Activated CD8-positive, alpha-beta memory T cell treated with anti-CD3 and anti-CD28 coated beads for 4 hours (primary cell): Measurements from ENCODE around the gene LKAAEAR1.

Experiments
- DNase-seq, 2 donors: peaks; one replicate each; pipeline ENCODE4 v3.0.0-alpha.2; 2020; ENCODE audit warnings: low read depth in 2 of 2

LKAAEAR1 gene

GRCh38 chr20:64051033-64051452 lies 33.2 kb downstream of the LKAAEAR1 start:
- DNase-seq = no peak

DNA sequence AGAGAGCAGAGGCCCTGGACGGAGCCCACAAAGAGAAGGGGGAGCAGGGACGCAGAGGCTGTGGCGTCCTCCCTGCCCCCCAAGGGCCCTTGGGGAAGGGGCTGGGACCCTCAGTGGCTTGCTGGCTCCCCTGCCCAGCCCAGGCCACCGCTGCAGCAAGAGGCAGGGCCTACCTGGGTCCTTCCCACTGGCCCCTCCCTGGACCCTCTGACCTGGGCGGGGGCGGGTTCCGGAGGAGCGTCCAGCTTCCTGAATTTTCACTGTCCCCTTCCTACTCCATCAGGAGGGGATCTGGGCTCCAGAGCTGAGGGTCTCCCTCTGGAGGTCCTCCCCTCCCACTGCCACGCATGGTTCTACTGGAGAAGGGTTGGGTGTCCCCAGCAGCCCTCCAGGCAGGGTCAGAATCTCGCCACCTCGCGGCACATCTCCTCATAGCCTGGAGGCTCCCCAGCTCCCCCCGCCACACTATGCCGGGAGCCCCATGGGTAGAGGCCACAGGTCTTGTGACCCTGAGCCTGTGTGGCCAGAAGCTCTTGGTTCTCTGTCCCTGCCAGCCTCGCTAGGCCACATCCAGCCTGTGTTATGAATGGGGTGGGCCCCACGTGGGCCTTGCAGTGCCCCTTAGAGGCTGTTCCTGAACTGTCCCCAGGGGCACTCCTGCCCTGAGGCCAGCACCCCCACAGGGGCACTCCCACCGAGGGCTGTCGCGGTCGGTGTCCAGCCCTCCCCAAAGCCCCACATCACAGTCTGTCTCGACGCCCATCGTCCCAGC lies 33.8 kb downstream of the LKAAEAR1 start:
- no peak for DNase-seq

DNA sequence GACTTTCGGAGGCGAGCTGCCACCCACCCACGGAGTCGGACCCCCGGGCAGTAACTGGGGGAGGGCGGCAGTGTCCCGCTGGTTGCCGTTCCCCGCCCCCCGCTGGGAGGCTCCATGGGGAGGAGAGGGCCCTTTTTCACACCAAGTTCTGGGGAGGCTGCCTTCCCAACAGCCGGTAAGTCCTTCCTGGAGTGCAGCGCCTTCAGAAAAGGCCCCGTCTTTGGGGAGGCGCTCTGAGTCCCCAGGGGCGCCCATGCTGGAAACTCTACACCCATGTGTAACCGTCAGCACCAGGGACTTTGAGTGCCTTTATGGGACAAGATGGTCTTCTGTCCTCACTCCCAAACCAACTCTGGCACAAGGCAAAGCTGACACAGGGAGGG lies 34.3 kb downstream of the LKAAEAR1 start:
- DNase-seq = no peak

GRCh38 chr20:64049060-64049877 lies 34.9 kb downstream of the LKAAEAR1 start, which contains the start of gene SOX18:
Gene SOX18, minus strand, starts transcription at chr20:64049639. Its CDS starts 123 bp downstream, at chr20:64049516.
- no peak for DNase-seq

GRCh38 chr20:64048402-64049044 lies 35.7 kb downstream of the LKAAEAR1 start:
- no peak for DNase-seq

- DNase-seq = no peak
These were observed 36.2 kb downstream of the LKAAEAR1 start for GRCh38 chr20:64047968-64048401.

GRCh38 chr20:64047046-64047389 lies 37.2 kb downstream of the LKAAEAR1 start:
- no peak for DNase-seq

DNA sequence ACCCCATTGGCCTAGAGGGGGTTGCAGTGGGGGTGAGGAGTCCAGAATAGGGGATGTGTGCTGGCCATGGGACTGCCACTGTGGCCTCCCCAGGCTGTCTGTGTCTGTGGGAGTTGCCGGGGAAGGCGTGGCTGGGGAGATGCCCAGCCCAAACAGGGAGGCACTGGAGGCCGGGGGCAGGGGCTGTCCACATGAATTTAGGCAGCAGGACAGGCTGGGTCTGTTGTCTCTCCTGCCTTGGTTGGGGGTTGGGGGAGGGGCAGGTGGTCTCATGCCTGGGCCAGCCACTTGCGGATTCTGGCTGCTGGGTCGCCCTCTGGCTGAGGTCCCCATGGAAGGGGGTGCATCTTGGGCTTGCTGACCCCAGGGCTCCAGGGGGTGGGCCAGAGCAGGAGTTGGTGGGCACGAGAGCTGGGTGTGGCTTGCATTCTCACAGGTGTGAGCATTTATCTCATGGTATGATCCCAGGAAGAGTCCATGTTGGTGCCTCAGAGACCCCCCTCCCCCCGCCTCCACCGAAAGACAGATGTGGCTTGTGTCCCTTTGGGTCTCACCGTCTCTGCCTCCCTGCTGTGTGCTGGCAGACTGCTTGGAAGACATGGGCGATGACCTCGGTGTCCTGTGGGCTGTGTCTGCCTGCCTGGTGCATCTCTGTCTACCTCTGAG lies 38.7 kb downstream of the LKAAEAR1 start:
- DNase-seq = no peak

DNA sequence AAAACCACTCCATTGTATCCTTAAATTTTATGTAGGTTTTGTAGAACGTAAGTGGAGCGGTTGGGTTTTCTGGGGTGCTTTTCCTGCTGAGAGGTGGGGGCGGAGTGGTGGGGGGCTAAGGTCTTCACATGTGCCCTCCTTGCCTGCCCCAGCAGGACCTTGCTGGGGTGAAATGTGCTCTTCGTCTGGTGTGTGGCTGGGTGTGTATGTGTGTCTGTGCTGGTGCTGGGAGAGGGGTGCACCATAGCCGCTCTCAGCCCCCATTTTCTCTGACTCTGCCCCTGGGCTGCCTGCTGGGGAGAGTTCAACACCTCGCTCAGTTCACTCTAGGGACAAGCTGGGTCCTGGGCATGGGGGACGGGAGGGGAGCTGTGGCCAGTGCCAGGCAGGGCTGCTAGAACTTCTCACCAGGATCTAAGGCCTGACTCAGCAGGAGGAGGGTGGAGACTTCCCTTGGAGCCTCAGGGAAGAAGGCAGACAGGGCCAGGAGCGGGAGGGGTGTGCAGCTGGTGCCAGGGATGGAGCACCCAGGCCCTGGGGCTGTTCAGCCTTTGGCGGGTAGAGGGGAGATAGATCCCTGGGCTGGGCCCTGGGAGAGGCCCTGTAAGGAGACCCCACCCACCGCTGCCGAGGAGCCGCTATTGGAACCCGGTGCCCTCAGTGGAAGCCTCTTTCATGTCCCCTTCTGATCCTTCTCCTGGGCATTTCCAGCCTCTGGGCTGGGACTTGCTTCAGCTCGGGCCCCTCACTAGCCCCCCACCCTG lies 39.5 kb downstream of the LKAAEAR1 start:
- DNase-seq = no peak

DNA sequence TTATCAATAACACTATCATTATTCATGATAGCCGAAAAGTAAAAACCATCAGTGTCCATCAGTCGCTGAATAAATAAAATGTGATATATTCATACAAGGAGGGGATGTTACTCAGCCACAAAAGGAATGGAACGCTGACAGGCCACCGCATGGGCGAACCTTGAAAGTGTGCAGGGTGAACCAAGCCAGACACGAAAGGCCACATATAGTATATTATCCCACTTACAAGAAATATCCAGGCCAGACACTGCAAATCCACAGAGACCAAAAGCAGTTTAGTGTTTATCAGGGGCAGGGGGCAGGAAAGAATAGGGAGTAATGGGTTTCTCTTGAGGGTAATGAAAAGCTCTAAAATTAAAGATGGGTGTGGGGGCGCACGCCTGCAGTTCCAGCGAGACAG lies 40.4 kb downstream of the LKAAEAR1 start:
- no peak for DNase-seq

GRCh38 chr20:64042054-64042781 lies 42.0 kb downstream of the LKAAEAR1 start:
- DNase-seq = no peak

DNA sequence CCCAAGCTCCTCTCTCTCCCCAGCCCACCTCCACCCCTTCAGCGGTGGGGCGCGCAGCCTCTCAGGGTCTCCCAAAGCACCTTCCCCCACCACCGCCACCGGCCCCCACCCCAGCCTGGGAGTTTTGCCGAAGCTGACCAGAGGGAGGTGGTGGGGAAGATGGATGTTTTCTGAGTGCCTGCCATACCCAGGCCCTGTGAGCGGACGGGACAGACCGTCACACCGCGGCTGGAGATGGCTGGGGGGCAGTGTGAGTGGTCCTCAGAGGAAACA lies 42.5 kb downstream of the LKAAEAR1 start:
- no peak for DNase-seq

GRCh38 chr20:64041040-64041780 lies 43.0 kb downstream of the LKAAEAR1 start:
- DNase-seq = no peak

GRCh38 chr20:64040231-64041039 lies 43.8 kb downstream of the LKAAEAR1 start:
- DNase-seq = no peak

DNA sequence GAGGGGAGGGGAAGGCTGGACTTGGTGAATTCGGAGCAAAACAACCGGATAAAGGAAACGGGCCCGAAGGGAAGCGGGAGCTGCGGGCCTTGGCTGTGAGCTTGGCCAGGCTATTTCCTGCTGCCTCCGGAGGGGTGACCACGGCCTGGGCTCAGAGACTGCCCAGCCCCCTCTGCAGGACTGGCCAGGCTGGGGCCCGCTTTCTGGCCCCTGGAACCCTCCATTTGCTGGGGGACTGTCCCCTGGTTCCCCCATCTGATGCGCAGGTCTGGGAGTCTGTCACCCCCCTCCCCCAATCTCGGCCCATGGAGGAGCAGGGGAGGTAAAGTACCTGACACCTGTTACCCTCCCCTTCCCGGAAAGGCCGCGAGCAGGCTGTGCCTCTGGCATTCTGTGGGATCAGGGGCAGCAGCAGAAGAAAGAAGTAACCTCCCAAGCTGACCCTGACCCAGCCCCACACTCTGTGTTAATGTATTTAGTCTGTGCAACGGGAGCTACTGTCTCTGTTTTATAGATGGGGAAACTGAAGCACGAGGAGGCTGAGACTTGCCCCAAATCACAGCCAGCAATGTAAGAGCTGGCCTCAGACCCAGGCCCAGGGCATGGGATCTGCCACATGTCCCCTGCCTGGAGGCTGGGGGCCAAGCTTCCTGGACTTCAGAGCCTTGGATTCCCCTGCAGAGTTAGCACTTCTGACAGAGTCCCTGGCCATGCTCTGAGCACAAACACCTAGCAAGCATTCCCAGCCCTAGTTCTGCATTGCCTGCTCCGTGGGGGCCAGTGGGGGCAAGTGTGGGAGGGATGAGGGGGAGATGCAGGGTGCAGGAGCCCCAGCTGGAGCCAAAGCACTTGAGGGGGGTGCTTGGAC lies 44.7 kb downstream of the LKAAEAR1 start:
- DNase-seq = no peak

DNA sequence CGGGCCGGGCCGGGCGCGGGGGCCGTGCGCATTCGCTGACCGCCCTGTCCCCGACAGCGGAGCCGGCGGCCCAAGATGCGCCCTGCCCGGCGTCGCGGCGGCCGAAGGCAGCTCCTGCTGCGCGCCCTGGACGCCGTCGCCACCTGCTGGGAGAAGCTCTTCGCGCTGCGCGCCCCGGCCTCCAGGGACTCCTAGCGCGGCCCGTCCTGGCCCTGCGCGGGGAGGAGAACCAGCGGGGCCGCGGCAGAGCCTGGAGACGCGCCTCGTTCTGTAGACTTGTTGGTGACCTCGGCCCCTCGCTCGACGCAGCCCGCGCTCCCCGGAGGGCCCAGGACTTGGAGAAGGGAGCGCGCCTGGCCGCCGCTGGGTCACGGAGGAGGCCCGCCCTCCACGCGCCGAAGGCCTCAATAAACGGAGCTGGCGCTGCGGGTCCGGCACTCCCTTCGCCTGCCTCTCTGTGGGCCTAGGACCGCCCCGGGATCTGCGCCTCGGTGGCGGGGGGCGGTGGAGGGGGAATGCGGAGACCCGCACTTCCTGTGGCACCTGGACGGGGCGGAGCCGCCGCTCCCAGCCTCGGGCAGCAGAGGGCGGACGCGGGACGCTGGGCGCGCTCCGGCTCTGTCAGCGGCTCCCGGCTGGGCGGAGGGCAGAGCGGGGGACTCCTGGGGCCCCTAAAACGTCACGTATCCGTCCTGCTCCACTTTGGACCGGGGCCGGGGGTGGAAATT lies 45.5 kb downstream of the LKAAEAR1 start:
- peak; percentile 38 to 60 for DNase-seq

GRCh38 chr20:64038224-64038564 lies 46.0 kb downstream of the LKAAEAR1 start:
- DNase-seq = no peak
